ENCODE measurements around the gene SREBF1. TPM values are rescaled to one million over a fixed set of nuclear protein-coding genes. Genes with fewer than 3 reads are reported as not detected.

Gene SREBF1
- 70.5 TPM for polyA plus RNA-seq (2013, experiment 1 of 2; ENCODE audit: insufficient read length)
- polyA plus RNA-seq (2013, experiment 2 of 2; ENCODE audit: insufficient read length), result 66.9 TPM

DNA sequence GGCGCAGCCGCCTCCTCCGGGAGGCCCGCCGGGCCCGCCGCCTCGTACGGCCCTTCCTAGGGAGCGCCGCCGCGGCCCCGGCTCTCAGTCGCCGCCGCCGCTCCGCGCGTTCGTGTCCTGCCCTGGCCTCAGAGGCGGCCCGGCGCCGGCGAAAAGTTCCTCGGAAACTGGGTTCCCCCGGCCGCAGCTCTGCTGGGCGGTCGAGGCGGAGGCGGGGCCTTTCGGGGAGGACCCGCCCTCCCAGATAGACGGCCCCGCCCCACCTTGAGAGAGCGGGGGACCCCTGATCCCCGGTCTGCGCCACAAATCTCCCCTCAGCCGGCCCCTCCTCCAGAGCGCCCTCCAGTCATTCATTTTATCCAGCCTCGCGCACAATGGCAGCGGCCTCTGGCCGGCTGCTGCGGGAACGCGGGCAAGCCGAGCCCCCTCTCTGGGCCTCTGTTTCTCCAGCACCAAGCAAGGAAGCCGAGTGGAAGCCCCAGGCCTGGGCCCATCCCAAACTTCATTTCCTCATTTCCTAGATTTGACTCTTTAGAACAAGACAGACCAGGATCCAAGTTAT, at the start of gene SREBF1:
TSS of gene SREBF1 (minus strand) at position 169 of the 562 bp plus-strand sequence. CDS start 169 bp downstream, outside the sequence.
- DNase-seq, result peak; percentile 70

DNA sequence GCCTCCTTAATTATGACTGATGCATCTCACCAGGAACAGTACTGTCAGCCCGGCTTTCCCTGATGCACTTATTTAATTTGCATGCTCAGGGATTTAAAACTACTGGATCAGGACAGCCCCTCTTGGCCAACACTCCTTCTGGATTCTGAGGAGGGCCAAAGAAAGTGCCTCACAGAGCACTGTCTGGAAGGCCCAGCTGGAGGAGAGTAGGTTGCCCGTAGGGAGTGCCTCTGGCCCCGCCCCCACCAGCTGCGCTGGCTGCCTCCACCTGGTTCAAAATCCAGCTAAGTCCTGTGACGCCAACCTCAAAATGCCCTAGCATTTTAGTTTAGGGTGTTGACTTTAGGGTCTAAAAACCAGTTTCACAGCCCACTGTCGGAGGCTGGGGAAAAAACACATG, 49.4 kb upstream of the SREBF1 start:
- no peak for DNase-seq

DNA sequence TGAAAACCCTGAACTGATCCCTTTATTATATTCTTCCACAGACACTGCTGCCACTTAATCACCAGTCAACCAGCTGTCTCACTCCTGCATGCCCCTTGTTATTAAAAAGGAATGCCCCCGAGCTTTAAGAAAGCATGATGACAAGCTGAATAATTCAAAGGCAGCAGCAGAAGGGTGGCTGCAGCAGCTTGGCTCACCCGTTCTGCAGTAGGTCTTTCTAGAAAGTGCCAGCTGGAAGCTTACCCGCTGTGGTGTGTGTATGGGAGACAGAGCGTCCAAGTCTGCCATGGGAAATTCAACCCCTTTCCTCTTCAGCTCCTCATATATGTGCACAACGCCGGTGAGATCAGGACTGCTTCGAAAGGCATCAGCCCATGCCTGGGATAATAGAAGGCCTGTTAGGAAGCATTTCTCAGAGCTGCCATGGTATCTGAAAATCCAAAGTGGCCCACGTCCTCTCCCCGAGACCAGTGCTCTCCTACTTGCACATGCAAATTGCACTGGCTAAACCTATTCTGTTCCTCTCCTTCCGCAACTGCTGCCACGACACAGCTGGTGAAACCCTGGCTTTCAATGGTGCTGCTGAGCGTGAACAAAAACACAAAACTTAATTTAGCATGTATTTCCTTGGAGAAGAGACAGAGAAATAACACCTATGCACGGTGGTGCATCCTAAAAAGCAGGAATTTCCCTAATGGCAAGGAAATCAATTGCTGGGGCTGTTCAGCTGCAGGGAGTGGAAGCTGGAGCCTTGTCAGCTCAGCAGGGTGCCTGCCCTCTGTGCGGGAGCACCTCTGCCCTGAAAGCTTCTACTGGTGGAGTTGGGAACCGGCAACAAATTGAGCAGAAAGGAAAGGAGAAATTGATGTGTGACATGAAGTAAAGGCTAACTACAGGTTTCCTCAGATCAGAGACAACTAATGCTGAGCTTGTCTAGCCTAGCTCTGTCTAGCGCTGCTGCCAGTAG, 47.9 kb upstream of the SREBF1 start:
- no peak for DNase-seq

DNA sequence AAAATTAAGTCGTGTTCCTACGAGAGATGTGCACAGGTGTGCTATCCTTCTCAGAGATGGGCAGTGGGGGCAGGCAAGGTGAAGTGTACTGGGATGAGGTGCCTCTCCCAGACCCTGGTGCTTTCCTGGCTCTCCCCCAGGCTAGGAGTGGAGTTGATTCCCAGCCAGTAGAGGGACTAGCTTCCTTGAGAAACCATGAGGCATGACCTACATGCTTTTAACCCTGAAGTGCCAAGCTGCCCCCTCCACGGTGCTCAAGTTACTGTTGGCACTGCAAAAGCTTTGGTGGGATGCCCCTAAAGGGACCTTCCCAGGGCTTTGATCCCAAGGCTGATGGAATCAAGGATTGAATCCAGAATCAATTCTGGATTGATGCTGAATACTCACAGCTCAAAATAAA, 47.0 kb upstream of the SREBF1 start:
- no peak for DNase-seq

DNA sequence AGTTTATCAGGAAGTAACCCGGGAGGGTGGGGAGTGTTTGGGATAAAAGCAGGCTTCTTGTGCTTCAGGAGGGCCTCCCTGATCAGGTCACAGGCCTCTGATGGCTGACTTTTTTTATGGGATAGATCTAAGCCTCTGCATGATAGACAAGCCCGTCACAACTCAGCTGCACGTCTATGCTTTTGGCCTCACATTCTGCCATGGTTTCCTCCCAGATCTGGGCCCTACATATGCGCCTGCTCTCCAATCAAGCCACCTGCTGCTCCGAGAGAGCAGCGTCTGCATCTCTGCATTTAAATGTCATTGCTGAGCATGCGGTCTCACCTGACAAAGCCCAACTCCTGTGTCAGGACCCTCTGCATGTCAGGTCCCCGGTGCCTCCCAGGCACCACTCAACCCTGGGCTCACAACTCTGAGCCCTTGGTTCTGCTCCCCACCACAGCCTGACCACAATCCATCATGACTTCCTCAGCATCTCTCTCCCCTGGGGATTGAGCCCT, 45.3 kb upstream of the SREBF1 start:
- no peak for DNase-seq

- no peak for DNase-seq
Measured at GRCh38 chr17:17880577-17881196, 43.9 kb upstream of the SREBF1 start.

DNA sequence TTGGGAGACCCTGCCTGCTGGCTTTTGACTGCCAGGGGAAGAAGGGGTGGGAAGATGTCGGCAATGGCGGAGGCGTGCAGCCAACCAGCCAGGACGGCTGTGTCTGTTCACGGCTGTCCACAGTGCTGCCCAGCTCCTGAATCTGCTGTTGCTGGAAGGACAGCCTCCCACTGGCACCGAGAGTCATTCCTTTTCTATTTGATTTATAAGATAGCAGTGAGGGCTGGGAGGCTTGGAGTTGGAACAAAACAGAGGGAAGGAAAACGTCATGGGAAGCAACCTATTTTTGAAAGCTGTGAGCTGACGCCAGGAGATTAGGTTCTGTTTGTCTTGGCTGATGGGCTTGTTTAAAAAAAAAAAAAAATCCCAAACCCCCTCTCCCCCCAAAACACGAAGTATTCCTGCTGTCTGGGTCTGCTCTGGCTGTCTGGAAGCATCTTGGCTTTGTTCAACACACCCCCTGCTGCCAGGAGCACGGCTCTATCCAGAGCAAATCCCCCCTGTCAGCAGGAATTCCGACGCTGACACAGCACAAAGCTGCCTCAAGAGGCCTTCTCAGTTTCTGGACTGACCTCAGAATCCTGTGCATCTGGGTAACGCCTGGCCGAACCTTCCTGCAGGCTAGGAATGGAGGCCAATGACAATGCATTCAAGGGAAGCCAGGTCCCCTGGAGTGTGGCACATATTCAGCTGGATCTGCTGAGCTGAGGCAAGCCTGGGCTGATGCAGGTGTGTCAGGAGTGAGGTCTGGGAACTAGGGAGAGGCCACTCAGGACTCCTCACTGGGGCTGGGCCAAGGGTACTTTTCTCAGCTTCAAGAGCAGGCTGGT, 41.0 kb upstream of the SREBF1 start:
- DNase-seq, result peak; percentile 95

DNA sequence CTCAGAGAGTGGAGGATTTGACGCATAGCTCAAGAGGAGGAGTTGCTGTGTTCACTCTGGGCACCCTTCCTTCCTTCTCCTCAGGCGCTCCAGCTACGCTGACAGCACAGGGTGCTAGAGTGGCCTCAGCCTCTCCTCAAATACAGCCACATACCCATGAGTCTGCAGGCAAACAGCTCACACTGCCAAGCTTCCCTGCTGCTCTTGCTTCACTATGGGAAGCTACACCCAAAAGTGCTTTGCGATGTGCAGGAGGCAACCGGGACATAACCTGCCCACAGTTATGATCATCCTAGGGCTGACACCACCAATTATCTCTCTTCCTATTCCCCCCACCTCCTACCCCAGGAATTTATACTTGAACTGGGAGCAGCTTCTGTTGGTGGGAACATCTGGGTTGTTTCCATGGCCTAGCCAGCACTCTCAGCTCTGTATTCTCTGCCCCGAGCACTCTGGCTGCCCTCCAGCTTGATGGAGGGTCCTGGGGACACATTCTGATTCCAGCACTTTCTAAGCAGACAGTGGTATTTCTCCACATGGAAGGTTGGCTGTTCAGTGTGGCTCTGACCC, 40.3 kb upstream of the SREBF1 start:
- DNase-seq, result peak; percentile 29

DNA sequence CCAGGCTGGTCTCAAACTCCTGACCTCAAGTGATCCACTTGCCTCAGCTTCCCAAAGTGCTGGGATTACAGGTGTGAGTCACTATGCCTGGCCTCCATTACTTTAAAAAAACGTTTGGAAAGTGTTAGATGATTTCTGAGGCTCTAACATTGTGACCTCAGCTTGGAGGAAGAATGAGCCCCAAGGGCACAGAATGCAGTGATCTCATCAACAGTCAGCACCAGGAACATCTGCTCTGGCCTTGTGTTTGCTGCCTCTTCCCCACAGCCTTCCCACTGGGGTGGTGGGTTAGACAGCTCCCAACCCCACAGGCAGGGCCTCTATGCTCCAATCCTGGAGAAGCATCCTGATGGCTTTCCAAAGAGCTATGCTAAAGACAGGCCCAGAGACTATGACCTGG, 37.7 kb upstream of the SREBF1 start:
- peak; percentile 75 for DNase-seq

DNA sequence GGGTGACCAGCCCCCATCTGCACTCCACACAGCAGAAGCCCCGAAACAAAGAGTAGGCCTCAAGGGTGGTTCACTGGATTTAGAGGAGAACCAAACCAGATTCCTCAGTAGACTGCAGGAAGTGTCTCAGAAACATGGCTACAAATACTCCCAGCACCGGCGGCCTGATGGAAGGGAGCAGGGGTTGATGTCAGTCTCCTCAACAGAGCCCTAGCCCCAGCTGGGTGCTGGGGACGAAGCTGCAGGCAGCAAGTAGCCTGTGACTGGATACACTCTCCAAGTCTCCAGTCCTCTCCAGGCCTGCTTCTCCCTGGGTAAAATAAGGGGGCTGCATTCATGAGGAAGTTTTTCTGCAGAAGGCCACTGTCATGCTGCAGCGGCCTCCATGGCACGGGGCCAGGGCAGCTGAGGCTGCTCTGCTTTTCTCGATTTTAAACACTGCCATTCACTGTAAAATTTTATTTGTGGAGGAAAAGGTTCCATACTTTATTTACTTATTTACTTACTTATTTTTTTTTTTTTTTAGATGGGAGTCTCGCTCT, 36.7 kb upstream of the SREBF1 start:
- DNase-seq, result no peak

- DNase-seq, result no peak
Measured at GRCh38 chr17:17872547-17873345, 36.0 kb upstream of the SREBF1 start.

- no peak for DNase-seq
Measured at GRCh38 chr17:17871913-17872312, 35.1 kb upstream of the SREBF1 start.

- DNase-seq, result no peak
Measured at GRCh38 chr17:17870247-17870646, 33.5 kb upstream of the SREBF1 start.

GRCh38 chr17:17868641-17869522, 32.1 kb upstream of the SREBF1 start:
- DNase-seq, result no peak

GRCh38 chr17:17866897-17867296, 30.1 kb upstream of the SREBF1 start:
- no peak for DNase-seq

DNA sequence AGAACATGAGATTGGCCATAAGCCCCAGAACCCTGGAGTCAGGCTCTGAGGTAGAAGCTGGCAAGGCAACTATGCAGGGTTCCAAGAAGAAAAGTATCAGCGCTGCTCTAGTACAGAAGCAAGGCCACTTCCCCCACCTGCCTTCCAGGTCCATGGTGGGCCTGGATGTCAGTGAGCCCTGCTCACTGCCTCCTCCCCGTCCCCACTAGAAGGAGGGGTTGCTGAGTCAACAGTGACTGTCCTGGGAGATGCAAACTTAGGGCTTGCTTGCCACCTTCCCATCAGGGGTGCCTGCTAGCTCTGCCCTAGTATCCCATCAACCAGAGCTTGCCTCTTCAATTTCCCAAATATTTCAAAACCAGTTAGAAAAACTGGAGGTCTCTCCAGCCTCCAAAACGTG, 29.6 kb upstream of the SREBF1 start:
- no peak for DNase-seq

DNA sequence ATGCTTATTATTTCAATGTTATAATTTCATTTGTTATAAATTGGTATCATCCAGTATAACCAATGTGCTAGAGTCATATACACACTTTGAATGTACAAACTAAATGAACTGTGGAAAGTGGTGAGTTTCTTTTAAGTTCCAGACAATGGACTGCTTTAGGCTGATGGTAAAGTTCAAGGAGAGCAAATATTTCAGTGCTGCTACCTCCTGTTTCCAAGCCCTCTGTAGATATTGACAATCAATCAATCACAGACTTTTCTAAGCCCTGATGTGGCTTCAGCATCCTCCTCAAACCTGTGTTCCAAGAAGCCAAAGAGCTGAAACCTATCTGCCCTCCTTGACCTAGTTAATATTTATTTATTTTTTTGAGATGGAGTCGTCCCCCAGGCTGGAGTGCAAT, 28.2 kb upstream of the SREBF1 start:
- DNase-seq, result no peak

DNA sequence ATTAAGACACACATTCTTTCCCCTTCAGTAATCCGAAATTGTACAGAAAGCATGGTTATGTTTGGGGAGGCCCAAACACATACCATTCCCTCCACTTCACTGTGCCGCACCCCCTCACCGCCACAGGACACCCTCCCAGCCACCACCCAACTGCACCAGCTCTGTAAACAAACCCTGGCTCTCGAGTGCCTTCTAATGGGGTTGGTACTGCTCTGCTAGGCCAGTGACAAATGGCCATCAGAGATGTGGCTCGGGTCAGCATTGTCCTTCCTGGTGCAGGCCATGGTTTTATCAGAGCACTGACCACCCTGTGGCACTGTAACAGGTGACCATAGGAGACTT, 24.0 kb upstream of the SREBF1 start:
- DNase-seq, result no peak

GRCh38 chr17:17859909-17860765, 23.4 kb upstream of the SREBF1 start:
- peak; percentile 44 for DNase-seq

Measured in fibroblast of skin of abdomen (primary cell).